PFSK-1 (cell line): ENCODE data around the gene LMOD2.

Source experiments
- POLR2AphosphoS5 ChIP-seq: IDR thresholded peaks from 2 replicates; pipeline ENCODE4 v1.6.1; 2012; ENCODE audit warnings: low read depth, mild to moderate bottlenecking, control low read depth, low read length, moderate library complexity
- TAF1 ChIP-seq: IDR thresholded peaks from 2 replicates; pipeline ENCODE4 v1.6.1; 2012; ENCODE audit warnings: low read length, control low read depth, borderline replicate concordance; ENCODE audit not compliant: insufficient read depth

DNA sequence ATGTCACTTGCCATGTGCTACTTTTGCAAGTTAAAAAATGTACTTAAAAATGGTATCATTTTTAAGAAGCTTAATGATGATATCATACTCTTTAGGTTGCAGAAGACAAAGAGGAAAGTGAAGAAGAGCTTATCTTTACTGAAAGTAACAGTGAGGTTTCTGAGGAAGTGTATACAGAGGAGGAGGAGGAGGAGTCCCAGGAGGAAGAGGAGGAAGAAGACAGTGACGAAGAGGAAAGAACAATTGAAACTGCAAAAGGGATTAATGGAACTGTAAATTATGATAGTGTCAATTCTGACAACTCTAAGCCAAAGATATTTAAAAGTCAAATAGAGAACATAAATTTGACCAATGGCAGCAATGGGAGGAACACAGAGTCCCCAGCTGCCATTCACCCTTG lies 6.1 kb downstream of the LMOD2 start:
- TF ChIP-seq POLR2AphosphoS5 = no peak
- TF ChIP-seq TAF1 = no peak
